GM20431 (cell line): ENCODE data around the gene APCDD1.

Experiments
- in situ Hi-C: fragments of 300-500 bp; cut with MseI, MboI; formaldehyde crosslinking; loops from one replicate; pipeline ENCODE4 v1.15.0; 2020; ENCODE audit warnings: low sequenced_read_pairs; ENCODE audit not compliant: unreplicated experiment

The APCDD1 gene

DNA sequence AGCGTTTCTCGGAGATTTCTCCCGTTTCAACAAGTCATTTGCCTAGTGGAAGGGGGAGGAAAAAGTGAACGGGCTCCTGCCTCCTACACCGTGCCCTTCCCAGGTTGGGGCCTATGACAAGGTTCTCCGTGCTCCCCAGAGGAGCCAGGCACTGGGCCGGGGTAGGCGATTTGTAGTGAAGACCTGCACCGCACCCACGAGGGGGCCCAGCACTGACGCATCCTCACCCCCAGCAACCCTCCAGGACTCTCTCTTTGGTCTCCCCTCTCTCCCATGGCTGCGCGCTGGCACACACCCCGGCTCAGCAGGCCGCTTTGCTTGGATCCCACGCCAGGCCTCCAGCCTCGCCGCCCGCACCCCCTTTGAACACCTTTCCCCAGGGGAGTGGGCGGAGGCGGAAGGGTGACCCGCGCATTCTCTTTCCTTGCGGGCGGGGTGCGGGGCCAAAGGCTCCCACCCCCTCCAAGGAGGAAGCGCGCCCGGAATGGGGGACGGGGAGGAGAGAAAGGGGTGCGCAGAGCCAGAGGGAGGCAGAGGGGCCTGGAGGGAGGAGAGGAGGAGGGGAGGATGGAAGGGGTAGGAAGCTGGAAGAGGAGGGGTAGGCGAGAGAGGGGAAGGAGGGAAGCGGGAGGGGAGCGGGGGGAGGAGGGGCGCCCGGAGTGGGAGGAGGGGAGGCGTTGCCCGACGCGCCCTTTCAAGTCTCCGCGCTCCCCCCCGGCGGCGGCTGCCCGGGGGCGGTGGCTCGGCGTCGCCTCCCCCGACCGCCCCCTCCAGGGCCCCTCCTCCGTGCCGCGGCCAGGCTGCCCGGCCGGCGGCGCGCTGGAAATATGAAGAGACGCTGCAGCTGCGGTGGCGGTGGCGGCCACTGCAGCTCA, at the start of gene APCDD1:
APCDD1 (plus strand) TSS at position 830 of the 875 bp plus-strand sequence. CDS start 347 bp downstream, outside the sequence.
- in situ Hi-C loops = no loop called here

DNA sequence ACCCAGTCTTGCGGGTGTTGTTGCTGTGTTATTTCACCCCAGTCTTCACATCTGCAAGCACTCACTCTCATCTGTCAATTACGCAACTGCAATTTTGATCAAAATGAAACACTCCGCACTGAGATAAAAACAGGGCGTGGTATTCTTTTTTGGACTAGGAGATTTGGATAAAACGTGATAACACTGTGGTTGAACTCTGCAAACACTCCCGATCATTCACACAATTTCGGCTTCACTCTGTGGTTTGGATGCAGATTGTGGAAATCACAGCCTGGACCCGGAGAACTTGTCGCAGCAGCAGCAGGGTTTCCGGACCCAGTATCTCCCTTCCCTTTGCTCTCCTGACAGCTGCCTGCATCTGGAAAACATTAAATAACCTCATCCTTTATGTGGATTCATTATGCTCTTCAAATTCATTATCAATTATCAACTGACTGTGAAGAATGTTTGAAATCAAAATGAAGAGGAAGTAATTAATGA, 49.4 kb upstream of the APCDD1 start:
- in situ Hi-C loops = no loop called here

DNA sequence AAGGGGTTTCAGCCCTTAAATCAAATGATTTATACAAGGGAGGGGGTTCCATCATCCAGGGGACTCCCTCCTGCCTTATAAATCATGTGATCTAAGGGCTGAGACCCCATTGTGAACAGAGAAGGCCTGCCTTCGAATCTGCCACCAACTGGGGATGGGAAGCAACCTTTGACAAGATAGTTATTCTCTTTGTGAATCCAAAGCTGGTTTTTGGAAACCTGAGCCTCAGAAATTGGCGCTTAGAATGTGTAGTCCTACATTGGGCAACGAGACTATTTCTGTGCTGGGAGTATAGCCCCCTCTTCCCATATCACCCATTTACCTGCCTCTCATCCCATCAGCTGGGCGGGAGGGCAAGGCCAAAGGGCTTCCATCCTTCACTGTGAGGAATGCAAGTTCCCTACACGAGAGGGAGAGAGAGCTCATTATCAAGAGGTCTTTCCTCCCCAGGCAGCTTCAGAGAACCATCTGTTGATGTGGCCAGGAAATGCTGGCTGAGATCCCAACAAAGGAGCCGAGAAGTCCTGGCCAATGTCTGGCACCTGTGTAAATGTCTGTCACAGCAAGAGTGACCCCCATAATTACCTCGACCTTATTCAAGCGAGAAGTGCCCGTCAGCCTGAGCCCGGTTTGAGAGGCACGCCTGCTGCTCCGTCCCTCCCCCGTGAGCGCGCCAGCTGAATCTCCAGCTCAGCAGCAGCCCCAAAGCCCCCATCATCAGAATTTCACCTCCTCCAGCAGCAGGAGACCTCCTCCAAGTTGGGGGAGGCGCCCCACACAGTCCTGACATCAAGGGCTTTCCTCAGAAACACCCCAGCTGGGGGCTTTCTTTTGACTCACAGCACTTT, 48.4 kb upstream of the APCDD1 start:
- in situ Hi-C loops = no loop called here

DNA sequence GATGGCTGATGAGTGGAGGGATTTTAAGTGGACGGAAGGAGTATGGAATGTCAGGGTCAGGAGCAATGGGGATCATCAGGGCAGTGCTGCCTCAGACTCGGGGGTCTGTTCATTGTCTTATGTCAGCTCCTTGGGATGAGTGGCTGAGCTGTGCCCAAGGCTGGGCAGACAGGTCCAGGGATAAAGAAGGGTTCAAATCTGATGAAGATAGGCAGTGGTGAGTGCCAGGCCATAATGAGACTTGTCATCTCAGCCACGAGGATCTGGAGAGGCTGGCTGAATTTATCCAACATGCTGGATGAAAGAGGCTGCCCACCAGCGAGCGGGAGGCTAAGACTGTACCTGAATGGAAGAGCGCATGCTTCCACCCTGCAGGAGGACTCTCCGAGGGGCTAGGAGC, 46.3 kb upstream of the APCDD1 start:
- in situ Hi-C loops = no loop called here

DNA sequence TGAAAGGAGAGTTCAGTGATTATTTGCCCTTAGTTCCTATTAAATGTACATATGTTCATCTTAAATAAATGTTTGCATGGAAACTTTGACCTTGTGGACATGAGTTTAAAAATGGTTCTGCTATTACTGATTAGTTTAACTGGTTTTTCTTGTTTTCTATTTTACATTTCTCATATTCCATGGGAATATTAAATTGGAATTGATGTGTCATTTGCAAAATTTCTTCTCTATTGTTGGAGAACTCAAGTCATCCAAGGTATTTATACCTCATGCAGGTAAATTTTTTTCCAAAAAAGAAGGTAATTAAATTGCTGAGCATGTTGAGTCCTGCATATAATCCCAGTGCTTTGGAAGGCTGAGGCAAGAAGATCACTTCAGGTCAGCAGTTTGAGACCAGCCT, 45.4 kb upstream of the APCDD1 start:
- in situ Hi-C loops = no loop called here

DNA sequence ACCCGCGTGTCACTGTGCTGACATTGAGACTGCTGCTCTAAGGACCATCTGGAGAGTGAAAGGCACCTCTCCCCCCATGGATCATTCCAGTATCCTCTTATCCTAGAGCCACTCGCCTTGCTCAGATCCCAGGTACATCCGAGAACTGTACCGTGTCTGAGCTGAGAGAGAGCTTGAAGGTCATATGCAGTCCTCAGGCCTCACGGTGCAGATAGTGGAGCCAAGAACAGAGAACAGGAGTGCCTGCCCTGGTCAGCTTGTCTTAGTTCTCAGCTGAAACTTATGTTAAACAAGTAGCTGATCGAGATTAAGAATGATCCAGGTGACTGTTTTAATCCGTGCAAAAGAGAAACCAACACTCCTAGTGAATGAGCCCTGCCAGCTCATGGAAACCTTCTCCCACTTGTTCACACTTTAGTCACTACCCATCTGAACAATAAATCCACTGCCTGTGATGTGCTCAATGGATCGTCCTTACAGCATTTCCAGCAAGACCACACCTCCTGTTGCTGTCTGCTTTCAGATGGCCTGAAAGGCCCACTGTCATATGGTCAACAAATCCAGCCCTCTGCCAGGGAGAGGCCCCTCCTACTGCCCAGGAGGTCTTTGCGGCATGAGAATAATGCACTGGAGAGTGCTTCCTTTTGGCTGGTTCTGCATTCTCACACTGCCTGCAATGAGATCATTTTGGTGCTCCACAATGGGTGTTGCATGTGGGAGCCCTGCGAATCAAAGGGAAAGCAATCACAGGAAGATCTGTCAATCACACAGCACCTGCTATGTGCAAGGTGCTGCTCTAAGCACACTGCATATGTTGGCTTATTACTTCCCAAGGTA, 43.7 kb upstream of the APCDD1 start:
- in situ Hi-C loops = no loop called here

DNA sequence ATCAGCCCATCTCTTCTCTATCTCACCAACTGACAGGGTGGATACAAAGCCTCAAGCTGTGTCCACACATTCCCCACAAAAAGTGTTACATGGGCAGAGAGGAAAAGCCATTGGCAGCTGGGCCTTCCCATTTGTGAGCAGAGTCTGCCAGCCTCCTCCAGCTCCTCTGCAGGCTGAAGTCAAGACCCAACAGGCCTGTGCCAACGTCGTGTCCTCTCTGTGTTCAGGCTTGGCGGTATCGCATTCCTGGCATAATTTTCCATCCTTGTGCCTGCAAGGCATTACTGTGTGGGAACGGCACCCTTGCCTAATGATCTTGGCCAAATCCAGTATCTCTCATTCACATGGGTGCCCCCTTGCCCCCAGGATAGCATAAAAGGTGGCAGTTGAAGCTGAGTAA, 41.5 kb upstream of the APCDD1 start:
- in situ Hi-C loops = no loop called here

DNA sequence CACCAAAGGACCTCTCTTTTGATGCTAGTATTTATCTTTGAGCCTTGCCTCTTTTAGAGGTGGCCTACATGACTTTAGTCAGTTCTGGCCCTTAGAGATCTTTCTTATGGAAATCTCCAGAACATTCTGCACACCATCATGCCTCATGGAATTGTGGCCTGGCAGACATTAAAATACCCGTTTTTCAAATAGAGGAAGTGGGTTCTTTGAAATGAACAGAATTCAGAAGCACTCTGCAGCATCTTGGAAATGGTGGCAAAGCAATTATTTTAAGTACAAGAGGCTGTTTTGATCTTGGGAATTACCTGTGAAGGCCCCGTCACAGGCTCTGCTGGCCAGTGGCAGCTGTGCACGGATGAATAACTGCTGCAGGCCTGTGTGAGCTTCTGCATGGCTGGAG, 40.7 kb upstream of the APCDD1 start:
- in situ Hi-C loops = no loop called here

DNA sequence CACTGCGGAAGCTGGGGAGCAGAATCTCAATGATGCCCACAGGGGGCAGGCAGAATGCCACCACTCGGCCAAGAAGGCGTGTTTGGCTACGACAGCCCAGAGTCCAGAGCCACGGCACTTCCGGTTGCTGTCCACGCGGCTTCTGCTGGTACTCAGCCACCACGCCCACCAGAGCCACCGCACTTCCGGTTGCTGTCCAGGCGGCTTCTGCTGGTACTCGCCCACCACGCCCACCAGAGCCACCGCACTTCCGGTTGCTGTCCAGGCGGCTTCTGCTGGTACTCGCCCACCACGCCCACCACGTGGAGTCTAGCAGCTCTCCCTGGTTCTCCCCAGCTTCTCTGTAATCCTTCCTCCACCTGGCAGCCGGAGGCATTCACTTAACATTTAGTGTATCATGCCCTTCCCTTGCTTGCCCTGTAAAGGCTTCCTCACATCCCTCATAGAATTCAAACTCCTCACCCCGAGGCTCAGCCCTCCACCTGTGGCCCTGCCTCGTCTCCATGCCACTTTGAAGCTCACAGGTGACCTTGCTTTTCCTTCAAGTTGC, 40.1 kb upstream of the APCDD1 start:
- in situ Hi-C loops = no loop called here

DNA sequence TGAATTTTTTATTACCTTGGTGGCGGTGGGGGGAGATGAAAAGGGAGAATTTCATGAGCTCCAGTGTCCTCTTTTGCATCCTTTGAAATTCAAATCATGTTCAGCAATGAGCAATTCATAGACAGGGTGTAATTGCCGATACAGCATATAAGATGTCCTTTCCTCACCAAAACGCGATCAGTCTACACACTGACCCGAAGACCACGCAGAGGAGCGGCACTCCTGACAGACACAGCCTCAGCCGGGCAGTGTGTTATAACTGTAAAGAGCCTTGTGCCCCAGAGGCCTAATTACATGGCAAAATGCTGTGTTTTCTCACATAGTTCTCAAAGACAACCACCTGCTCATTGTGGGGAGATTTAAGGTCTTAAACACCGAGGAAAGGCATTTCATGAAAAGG, 38.4 kb upstream of the APCDD1 start:
- in situ Hi-C loops = no loop called here

DNA sequence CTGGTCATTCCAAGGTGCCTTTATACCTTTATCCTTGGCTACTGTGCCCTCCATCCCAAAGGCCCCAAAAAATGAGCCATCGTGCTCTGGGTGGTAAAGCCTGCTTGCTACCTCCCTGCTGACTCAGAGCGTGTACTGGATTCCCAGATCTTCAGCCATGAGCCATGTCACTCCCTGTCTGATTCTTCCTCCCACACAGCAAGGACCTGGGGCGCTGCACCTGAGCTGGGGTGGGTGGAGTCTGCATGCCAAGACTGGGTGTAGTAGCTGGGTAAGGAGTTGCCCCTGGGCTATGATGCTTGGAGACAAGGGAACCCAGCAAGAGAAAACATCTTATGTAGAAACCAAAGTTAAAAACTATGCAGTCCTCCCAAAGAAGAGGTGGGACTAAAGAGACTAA, 37.2 kb upstream of the APCDD1 start:
- in situ Hi-C loops = no loop called here

DNA sequence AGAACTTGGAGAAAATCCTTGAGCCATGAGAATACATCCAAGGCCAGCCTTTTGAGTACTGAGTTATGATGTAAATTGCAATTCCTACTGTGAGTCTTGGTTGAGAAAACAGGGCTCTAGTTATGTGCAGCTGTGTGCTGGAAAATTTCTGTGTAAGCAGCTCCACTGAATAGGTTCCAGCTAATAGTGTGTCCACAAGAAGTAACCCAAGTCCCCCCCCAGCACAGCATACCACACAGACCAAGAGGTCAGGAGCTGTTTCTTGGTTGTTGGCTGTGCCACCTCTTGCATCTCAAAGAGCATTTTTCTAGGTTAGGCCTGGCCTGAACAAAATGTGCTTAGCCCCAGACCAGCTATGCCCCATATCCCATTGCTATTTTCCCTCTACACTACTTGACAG, 36.8 kb upstream of the APCDD1 start:
- in situ Hi-C loops = no loop called here

DNA sequence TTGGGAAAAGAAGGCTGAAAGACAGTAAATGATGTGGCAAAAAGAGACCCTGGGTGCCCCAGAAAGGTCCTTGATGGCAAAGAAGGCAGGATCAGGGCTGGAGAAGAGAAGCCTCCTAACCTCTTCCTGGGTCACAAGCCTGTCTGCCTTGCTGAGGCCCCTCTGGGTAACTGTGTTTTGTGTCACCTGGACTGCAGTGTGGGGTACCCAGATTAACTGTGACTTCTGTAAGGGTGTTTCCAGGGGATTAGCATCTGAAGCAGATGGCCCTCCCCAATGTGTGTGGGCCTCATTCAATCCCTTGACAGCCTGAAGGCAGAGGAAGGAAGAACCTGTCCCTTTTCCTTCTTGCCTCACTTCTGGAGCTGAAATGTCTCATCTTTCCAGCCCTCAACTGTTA, 35.6 kb upstream of the APCDD1 start:
- in situ Hi-C loops = no loop called here

DNA sequence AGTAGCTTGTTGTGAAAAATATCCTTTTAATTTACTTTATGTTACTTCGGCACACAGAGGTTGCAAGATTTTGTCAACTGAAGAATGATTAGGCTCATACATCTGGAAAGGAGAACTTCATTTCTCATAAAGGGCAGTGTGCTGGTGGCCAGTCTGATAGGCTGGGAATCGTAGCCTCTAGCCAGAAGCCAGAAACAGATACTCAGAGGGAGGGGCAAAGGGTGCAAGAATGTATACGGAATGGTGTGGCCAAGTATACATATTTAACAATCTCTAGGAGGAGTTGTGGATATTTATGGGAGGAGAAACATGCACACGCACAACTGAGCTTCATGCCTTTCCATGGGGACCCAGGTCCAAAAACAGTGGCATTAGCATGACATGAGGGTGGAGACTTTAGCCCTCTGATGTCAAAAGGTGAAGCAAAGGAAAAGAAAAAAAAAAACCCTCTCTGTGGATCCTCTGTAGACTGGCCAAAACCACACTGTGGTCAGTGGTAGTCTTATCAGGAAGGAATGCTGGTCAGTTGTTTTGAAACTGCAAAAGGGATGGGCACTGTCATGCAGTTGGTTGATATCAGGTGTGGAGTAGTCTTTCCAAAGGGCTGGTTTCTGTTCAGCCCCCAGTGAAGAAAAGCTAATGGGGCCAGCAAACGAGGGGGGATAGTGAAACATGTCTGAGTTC, 34.9 kb upstream of the APCDD1 start:
- in situ Hi-C loops = no loop called here

DNA sequence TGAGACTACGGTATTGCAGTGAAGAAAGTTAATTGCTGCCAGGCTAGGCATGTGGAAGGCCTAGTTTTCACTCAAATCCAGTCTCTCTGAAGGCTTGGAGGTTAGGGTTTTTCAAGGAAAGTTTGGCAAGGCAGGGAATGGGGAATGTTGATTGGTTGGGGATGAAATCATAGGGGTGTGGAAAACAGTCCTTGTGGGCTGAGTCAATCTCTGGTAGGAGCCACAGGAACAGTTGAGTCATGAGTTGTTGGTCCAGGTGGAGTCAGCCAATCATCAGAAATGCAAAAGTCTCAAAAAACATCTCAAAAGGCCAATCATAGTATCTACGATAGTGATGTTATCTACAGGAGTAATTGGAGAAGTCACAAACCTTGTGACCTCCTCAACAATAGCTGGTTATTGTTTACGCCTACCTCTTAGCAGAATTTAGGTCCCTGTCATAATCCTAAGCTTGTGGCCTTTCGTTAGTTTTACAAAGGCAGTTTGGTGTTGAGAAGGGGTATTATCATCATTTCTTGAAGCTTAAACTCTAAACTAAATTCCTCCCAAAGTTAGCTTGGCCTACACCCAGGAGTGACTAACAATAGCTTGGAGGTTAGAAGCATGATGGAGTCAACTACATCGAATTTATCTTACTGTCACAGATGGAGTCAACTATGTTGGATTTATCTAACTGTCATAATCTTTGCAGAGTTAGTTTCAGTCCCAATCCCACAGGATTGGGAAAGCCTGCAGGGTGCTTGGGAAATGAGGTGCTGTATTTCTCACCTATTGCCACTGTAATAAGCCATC, 33.7 kb upstream of the APCDD1 start:
- in situ Hi-C loops = no loop called here

DNA sequence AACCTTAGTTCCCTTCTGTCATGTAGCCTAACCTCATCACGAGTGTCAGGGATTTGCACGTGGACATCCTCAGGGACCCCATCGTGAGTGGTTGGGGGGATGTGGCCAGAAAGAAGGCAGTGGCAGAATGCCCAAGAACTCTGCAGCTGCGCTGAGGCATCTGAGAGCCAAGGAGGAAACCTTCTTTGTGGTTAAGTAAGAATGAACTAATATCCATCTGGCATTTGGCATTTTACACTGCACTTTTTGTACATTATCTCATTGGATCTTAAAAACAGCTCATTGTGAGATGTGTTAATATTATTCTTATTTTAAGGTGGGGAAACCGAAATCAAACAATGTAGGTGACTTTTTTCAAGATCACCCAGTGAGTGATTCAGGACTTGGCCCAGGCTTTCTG, 32.6 kb upstream of the APCDD1 start:
- in situ Hi-C loops = no loop called here

DNA sequence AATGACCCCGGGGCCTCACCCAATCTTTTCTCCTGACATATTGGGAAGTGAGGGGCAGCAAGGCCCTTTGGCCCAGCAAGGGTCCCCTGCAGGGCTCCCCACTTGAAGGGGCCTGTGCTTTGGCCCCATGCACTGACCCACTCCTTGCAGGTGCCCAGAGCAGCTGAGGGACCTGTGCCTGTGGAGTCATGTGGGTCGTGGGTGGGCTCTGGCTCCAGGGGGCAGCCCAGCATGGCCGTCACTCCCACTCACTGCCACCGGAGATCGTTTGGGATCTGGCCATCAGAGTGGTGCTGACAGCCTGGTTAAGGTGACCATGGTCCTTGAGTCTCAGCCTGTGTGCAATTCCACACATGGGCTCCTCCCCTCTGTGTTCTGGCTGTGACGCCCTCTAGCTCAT, 31.7 kb upstream of the APCDD1 start:
- in situ Hi-C loops = no loop called here

DNA sequence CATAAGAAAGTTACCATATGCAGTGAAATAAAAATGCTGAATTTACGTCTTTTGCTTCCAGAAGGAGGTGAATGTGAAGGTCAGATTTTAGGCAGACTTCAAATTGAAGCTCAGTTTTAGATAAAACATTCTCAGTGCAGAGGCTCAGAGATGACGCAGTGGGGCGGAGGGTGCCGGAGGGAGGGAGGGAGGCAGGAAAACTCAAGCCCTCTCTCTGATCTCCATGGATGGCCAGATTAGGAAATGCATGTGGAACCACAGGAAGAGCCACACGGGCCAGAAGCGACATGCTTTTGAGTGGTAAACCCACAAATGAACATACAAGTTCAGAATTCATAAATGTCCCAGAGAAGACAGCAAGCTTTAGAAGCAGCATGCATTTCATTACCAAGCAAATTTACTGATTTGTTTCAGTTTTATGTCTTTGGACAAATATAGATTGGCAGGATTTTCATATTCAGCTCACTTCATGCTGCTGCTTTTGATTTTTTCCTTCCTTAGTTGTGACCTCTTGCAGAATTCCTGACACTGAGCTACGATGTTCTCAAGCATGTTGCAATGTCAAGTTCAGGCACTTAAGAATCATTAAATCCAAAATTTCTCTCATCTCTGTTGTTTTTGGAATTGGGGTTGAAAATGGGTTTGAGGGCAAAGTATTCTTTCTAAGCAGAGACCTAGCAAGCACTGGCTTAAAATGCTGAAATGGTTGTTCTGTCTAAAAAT, 29.7 kb upstream of the APCDD1 start:
- in situ Hi-C loops = no loop called here
